Cardiac muscle cell (in vitro differentiated cells and primary cell): Measurements from ENCODE around the gene SLC25A30. TPM values are rescaled to one million over a fixed set of nuclear protein-coding genes. Genes with fewer than 3 reads are reported as not detected.

ENCODE experiments used
- DNase-seq, 2 donors: peaks; one replicate each; pipeline versions ENCODE4 v3.0.0 to v3.0.0-alpha.2; 2010 to 2017; ENCODE audit warnings: low read depth in 1 of 2, low spot score in 1 of 2
- H3K27ac ChIP-seq: fragments of 200-600 bp; sonication (generic); 2 replicates; pipeline ENCODE4 v1.5.1; 2016
- H3K27me3 ChIP-seq: fragments of 200-600 bp; sonication (generic); 2 replicates; pipeline ENCODE4 v1.6.0; 2016; ENCODE audit warnings: control low read depth
- H3K36me3 ChIP-seq: fragments of 200-600 bp; sonication (generic); 2 replicates; pipeline ENCODE4 v1.5.1; 2016; ENCODE audit warnings: control low read depth
- H3K4me1 ChIP-seq: fragments of 200-600 bp; sonication (generic); 2 replicates; pipeline ENCODE4 v1.8.1; 2017; ENCODE audit warnings: low read depth, mild to moderate bottlenecking, mixed run types
- H3K4me3 ChIP-seq: fragments of 200-600 bp; sonication (generic); 2 replicates; pipeline ENCODE4 v1.5.1; 2016; ENCODE audit warnings: mild to moderate bottlenecking
- H3K9me3 ChIP-seq: fragments of 200-600 bp; sonication (generic); 2 replicates; pipeline ENCODE4 v1.5.1; 2017; ENCODE audit warnings: low read depth, mild to moderate bottlenecking, control low read depth
- polyA plus RNA-seq: library from polyadenylated mRNA; unstranded; fragments of >200 nt; fragmentation: Nextera tagmentation; extraction: Ambion mirVana; gene quantifications from 2 replicates; pipeline ENCODE4 v1.2.1, GENCODE V29; 2016
- total RNA-seq: library from RNA; depleted of rRNA; stranded (reverse); fragments of >200 nt; gene quantifications from 2 replicates; pipeline ENCODE4 v1.2.3, GENCODE V29; 2016
- TF ChIP-seq, protein P1 (sequence below): IDR thresholded peaks from 2 replicates; pipeline ENCODE4 v1.5.1; 2012; ENCODE audit warnings: low read depth, mild to moderate bottlenecking, low read length

The SLC25A30 gene
- total and polyA plus RNA-seq, 2 experiments from 2014 or later, result 7.4 to 8.6 TPM

DNA sequence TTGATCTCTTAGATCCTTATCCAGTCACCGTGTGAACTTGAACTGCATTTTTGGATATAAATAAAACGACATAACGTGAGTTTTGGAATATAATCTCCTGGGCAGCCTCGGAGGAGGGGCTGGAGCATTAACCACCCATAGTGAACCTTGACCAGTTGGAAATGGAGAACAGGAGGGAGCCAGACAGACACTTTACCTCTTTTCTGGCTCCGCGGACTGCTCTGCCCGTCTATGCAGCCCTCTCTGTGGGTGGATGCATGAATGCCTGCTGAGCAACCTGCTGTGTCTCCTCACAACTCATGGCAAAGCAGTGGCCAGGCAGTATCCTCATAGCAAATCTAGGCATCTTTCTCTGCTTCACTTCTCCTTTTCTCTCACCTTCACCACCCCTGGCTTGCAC lies 36.0 kb upstream of the SLC25A30 start:
- Histone ChIP-seq H3K36me3 (no peaks in the 10 kb centered on the region), H3K27me3 (no peaks in the 10 kb centered on the region), H3K4me3 (no peak overlapping the region), H3K4me1 (no peaks in the 10 kb centered on the region), H3K27ac (no peak overlapping the region), H3K9me3 (no peaks in the 10 kb centered on the region)
- TF ChIP-seq, protein P1, sequence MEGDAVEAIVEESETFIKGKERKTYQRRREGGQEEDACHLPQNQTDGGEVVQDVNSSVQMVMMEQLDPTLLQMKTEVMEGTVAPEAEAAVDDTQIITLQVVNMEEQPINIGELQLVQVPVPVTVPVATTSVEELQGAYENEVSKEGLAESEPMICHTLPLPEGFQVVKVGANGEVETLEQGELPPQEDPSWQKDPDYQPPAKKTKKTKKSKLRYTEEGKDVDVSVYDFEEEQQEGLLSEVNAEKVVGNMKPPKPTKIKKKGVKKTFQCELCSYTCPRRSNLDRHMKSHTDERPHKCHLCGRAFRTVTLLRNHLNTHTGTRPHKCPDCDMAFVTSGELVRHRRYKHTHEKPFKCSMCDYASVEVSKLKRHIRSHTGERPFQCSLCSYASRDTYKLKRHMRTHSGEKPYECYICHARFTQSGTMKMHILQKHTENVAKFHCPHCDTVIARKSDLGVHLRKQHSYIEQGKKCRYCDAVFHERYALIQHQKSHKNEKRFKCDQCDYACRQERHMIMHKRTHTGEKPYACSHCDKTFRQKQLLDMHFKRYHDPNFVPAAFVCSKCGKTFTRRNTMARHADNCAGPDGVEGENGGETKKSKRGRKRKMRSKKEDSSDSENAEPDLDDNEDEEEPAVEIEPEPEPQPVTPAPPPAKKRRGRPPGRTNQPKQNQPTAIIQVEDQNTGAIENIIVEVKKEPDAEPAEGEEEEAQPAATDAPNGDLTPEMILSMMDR, result no peak
- no peak for DNase-seq

DNA sequence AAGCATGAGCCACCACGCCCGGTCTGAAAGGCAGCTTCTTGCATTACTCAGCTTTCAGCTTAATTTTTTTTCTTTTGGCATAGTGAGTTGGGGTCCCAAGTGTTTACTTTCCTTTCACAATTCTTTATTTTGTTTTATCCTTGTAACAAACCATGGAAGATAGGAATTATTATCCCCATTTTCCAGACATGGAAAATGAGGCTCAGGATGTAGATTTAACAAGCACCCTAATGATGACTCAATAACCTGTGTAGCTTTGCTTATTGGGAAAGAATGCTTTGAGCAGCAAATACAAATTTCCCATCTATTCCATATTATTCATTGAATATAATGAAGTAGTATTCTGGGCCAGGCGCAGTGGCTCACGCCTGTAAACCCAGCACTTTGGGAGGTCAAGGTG lies 33.1 kb upstream of the SLC25A30 start:
- Histone ChIP-seq H3K36me3 (no peaks in the 10 kb centered on the region), H3K4me3 (no peak overlapping the region), H3K27me3 (no peaks in the 10 kb centered on the region), H3K4me1 (no peaks in the 10 kb centered on the region), H3K9me3 (no peaks in the 10 kb centered on the region), H3K27ac (no peak overlapping the region)
- DNase-seq, result no peak
- TF ChIP-seq, protein P1, result no peak

DNA sequence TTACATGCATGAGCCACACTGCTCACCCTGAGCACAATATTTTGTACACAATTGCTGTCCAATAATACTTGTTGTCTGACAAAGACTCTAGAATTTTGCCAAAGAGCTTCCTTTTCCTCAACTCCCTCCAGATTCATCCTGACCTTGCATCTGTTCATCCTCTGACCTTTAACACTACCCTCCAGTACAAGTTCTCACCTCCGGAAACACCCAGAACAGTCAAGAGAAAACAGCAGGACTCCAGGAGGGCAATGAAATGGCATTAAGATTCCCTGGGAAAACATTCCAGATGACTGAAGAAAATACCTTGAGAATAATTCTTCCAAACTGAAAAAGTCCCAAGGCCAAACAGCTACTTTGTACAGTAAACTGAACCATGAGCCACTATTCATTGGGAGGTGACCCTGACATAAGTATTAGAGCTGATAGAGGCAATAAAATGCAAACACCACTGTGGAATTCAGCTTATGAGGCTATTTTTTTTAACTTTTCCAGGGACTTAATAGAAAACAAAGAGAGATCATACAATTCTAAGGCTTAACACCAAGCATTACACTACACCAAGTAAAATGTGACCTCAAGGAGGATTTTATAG lies 30.9 kb upstream of the SLC25A30 start:
- no peaks in the 10 kb centered on the region for H3K4me1 ChIP-seq
- no peaks in the 10 kb centered on the region for H3K36me3 ChIP-seq
- no peaks in the 10 kb centered on the region for H3K9me3 ChIP-seq
- no peak for DNase-seq
- TF ChIP-seq, protein P1, result no peak
- H3K27ac ChIP-seq, result no peak overlapping the region
- H3K27me3 ChIP-seq, result no peaks in the 10 kb centered on the region
- H3K4me3 ChIP-seq, result no peak overlapping the region

DNA sequence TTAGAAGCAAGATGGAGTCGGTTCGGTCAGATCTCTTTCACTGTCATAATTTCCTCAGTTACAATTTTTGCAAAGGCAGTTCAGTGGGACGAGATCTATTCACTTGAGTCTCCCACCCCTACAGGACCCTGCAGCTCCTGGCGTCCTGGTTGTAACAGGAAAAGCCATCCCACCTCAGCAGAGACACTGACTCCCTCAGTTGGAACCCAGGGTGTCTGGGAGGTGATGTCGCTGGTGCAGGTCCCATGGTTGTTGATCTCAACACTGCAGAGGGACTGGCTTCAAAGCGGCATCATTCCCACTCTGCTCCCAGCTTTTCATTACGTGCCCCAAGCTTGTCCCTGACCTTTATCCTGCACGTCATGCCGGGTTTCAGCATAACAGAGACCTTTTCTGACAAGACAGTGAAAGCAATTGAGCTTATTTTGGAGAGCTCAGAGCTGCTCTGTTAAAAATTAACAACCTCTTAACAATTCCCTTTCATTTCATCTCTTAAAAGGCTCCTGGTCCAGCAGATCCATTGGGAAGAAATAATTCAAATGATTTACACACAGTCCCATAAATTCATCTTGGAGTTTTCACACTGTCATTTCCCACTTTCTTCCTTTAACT lies 29.0 kb upstream of the SLC25A30 start:
- no peak overlapping the region for H3K27ac ChIP-seq
- DNase-seq, result no peak
- TF ChIP-seq, protein P1, result no peak
- H3K27me3 ChIP-seq, result no peaks in the 10 kb centered on the region
- no peaks in the 10 kb centered on the region for H3K9me3 ChIP-seq
- no peaks in the 10 kb centered on the region for H3K4me1 ChIP-seq
- no peaks in the 10 kb centered on the region for H3K36me3 ChIP-seq
- no peak overlapping the region for H3K4me3 ChIP-seq

DNA sequence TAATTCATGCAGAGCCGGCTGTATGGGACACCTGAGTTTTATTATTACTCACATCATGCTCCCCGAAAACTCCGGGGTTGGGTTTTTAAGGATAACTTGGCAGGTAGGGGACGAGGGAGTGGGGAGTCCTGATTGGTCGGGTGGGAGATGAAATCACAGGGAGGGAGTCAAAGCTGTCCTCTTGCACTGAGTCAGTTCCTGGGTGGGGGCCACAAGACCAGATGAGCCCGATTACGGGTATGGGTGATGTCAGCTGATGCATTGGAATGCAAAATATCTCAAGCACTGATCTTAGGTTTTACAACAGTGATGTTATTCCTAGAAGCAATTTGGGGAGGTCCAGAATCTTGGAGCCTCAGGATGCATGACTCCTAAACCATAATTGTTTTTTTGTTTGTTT lies 28.0 kb upstream of the SLC25A30 start:
- Histone ChIP-seq H3K36me3 (no peaks in the 10 kb centered on the region), H3K27ac (no peak overlapping the region), H3K4me3 (no peak overlapping the region), H3K9me3 (no peaks in the 10 kb centered on the region), H3K27me3 (no peaks in the 10 kb centered on the region), H3K4me1 (peaks cover 3% of the 10 kb centered on the region)
- DNase-seq, result no peak
- TF ChIP-seq, protein P1, result no peak
